GM18951 (cell line): ENCODE measurements around the gene ECI1.
"Not testable (repeated sequence)": the region's sequence is repeated elsewhere in the genome, so short reads cannot be mapped to it uniquely, and the experiment has no call there.

Experiments
- POLR2A ChIP-seq: IDR thresholded peaks from 4 replicates; pipeline ENCODE4 v1.6.1; 2011; ENCODE audit warnings: mild to moderate bottlenecking; ENCODE audit not compliant: insufficient read length, insufficient read depth; ENCODE audit errors: extremely low read depth
- in situ Hi-C: fragments of 300-500 bp; cut with MboI; formaldehyde crosslinking; loops from one replicate; pipeline ENCODE4 v1.12.0; 2022; ENCODE audit warnings: low sequenced_read_pairs, mixed read lengths, inconsistent platforms; ENCODE audit not compliant: unreplicated experiment

The ECI1 gene

GRCh38 chr16:2256531-2257140 is 5.2 kb upstream of the ECI1 start:
- no peak for TF ChIP-seq POLR2A
- in situ Hi-C loops, result no loop called here

GRCh38 chr16:2253293-2253692 is 1.9 kb upstream of the ECI1 start:
- in situ Hi-C loops, result no loop called here
- no peak for TF ChIP-seq POLR2A

GRCh38 chr16:2252806-2253148 is 1.4 kb upstream of the ECI1 start:
- in situ Hi-C loops, result no loop called here

GRCh38 chr16:2250652-2251295 is 613 bp downstream of the ECI1 start:
- TF ChIP-seq POLR2A, result no peak
- in situ Hi-C loops, result no loop called here

More at GRCh38 chr16:2252806-2253148, 1.4 kb upstream of the ECI1 start:
- no peak for TF ChIP-seq POLR2A

- in situ Hi-C loops, result no loop called here
- no peak for TF ChIP-seq POLR2A
Observed at GRCh38 chr16:2246301-2246885, 5.0 kb downstream of the ECI1 start.

GRCh38 chr16:2244926-2245795 is 6.2 kb downstream of the ECI1 start:
- in situ Hi-C loops, result no loop called here
- TF ChIP-seq POLR2A, result no peak

GRCh38 chr16:2244301-2244700 is 7.1 kb downstream of the ECI1 start:
- no peak for TF ChIP-seq POLR2A
- in situ Hi-C loops, result no loop called here

- in situ Hi-C loops, result no loop called here
Observed at GRCh38 chr16:2243781-2244180, 7.6 kb downstream of the ECI1 start.

GRCh38 chr16:2243031-2243528 is 8.3 kb downstream of the ECI1 start:
- in situ Hi-C loops, result no loop called here
- TF ChIP-seq POLR2A, result no peak

More at GRCh38 chr16:2243781-2244180, 7.6 kb downstream of the ECI1 start:
- no peak for TF ChIP-seq POLR2A

- in situ Hi-C loops, result no loop called here
- no peak for TF ChIP-seq POLR2A
Observed at GRCh38 chr16:2242598-2242997, 8.8 kb downstream of the ECI1 start.

GRCh38 chr16:2240331-2240730 is 11.1 kb downstream of the ECI1 start:
- in situ Hi-C loops, result not testable (repeated sequence)

GRCh38 chr16:2238838-2239675 is 12.3 kb downstream of the ECI1 start:
- TF ChIP-seq POLR2A, result no peak
- in situ Hi-C loops, result no loop called here
